Left lung (tissue), 10 donors: ENCODE measurements around the gene ADAMTS12. TPM values are rescaled to one million over a fixed set of nuclear protein-coding genes. Genes with fewer than 3 reads are reported as not detected.

ENCODE experiments used
- ATAC-seq: fragments of 200-7000 bp; cut with Tn5 transposase; one replicate; pipeline ENCODE4 v1.9.1; 2020; ENCODE audit warnings: moderate library complexity
- DNase-seq, 4 donors: peaks; one replicate each; pipeline ENCODE4 v3.0.0-alpha.2; 2013 to 2020
- H3K27ac ChIP-seq, 2 donors: fragments of 200-600 bp; sonication (generic) in 1 of 2; one replicate each; pipeline versions ENCODE4 v1.5.0 to v1.8.0; 2020 to 2021
- H3K27me3 ChIP-seq, 2 donors: fragments of 200-600 bp; sonication (generic) in 1 of 2; one replicate each; pipeline versions ENCODE4 v1.5.0 to v1.8.0; 2020 to 2021
- H3K36me3 ChIP-seq, 2 donors: fragments of 200-600 bp; sonication (generic) in 1 of 2; one replicate each; pipeline versions ENCODE4 v1.5.0 to v1.8.0; 2020 to 2021
- H3K4me1 ChIP-seq, 2 donors: fragments of 200-600 bp; one replicate each; pipeline ENCODE4 v1.8.0; 2021
- H3K4me3 ChIP-seq, 2 donors: fragments of 200-600 bp; sonication (generic) in 1 of 2; one replicate each; pipeline versions ENCODE4 v1.5.0 to v1.8.0; 2020 to 2021; ENCODE audit warnings: mild to moderate bottlenecking in 1 of 2
- H3K9me3 ChIP-seq, 2 donors: fragments of 200-600 bp; sonication (generic) in 1 of 2; one replicate each; pipeline versions ENCODE4 v1.5.0 to v1.8.0; 2020 to 2021
- CTCF ChIP-seq, 2 donors: fragments of 200-600 bp; sonication (generic) in 1 of 2; IDR thresholded peaks; one replicate each; pipeline versions ENCODE4 v1.5.0 to v1.8.0; 2021; ENCODE audit warnings: antibody characterized with exemption in 2 of 2
- intact Hi-C, 2 donors: fragments of 100-400 bp; cut with DNase I; formaldehyde crosslinking; loops; one replicate each; pipeline versions ENCODE4 v1.11.2 to v1.14.2; 2022
- polyA plus RNA-seq, 6 donors: library from polyadenylated mRNA; unstranded; fragments of 120-200 nt; gene quantifications; one replicate each; pipeline ENCODE4 v1.2.1, GENCODE V29; 2013; ENCODE audit not compliant: insufficient read length in 6 of 6
- total RNA-seq, 2 donors: library from RNA; stranded (reverse); fragmentation: NEBNext Ultra II Directional; extraction: Animal tissue kit (Norgen Biotek cat#: 25700); gene quantifications; one replicate each; pipeline ENCODE4 v1.2.1, GENCODE V29; 2021
- donor health status: DM: no; HTN: yes; CAD: no.
- donor health status: DM: no; HTN: no; CAD: no.

Gene ADAMTS12
- total and polyA plus RNA-seq, 8 donors, result 11.6 to 59.1 (median 52.1) TPM

- no peak for TF ChIP-seq CTCF (IDR thresholded peaks at IDR 0.05)
- no peak overlapping the region for H3K27ac ChIP-seq
These were observed 258.1 kb downstream of the ADAMTS12 start for GRCh38 chr5:33633699-33634098.

GRCh38 chr5:33631786-33632185 is 260.0 kb downstream of the ADAMTS12 start:
- ATAC-seq (no peak), DNase-seq (no peak)
- H3K27ac ChIP-seq, result no peak overlapping the region
- no peaks in the 10 kb centered on the region for H3K4me1 ChIP-seq
- no peak for TF ChIP-seq CTCF (IDR thresholded peaks at IDR 0.05)
- H3K4me3 ChIP-seq, result no peak overlapping the region
- no peaks in the 10 kb centered on the region for H3K27me3 ChIP-seq
- no peaks in the 10 kb centered on the region for H3K9me3 ChIP-seq
- intact Hi-C loops, result no loop called here
- H3K36me3 ChIP-seq, result no peaks in the 10 kb centered on the region

More at GRCh38 chr5:33633699-33634098, 258.1 kb downstream of the ADAMTS12 start:
- Histone ChIP-seq H3K27me3 (no peaks in the 10 kb centered on the region), H3K4me1 (no peaks in the 10 kb centered on the region), H3K9me3 (no peaks in the 10 kb centered on the region), H3K36me3 (no peaks in the 10 kb centered on the region), H3K4me3 (no peak overlapping the region)
- ATAC-seq (no peak), DNase-seq (no peak)
- intact Hi-C loops, result no loop called here

- Histone ChIP-seq H3K27ac (no peak overlapping the region), H3K4me3 (no peak overlapping the region), H3K4me1 (no peaks in the 10 kb centered on the region), H3K27me3 (no peaks in the 10 kb centered on the region), H3K9me3 (no peaks in the 10 kb centered on the region), H3K36me3 (no peaks in the 10 kb centered on the region)
- intact Hi-C loops, result no loop called here
- TF ChIP-seq CTCF (IDR thresholded peaks at IDR 0.05), result no peak
- ATAC-seq, result no peak
- no peak for DNase-seq
These were observed 260.7 kb downstream of the ADAMTS12 start for GRCh38 chr5:33631139-33631538.

- intact Hi-C loops, result no loop called here
- H3K27me3 ChIP-seq, result no peaks in the 10 kb centered on the region
- H3K9me3 ChIP-seq, result no peaks in the 10 kb centered on the region
- no peak overlapping the region for H3K4me3 ChIP-seq
- H3K36me3 ChIP-seq, result no peaks in the 10 kb centered on the region
- no peak for DNase-seq
- ATAC-seq, result no peak
- no peak overlapping the region for H3K27ac ChIP-seq
- no peaks in the 10 kb centered on the region for H3K4me1 ChIP-seq
- no peak for TF ChIP-seq CTCF (IDR thresholded peaks at IDR 0.05)
These were observed 261.8 kb downstream of the ADAMTS12 start for GRCh38 chr5:33629999-33630398.

GRCh38 chr5:33628796-33629195 is 263.0 kb downstream of the ADAMTS12 start:
- Histone ChIP-seq H3K4me3 (no peak overlapping the region), H3K27me3 (no peaks in the 10 kb centered on the region), H3K9me3 (no peaks in the 10 kb centered on the region), H3K36me3 (no peaks in the 10 kb centered on the region), H3K27ac (no peak overlapping the region), H3K4me1 (no peaks in the 10 kb centered on the region)
- TF ChIP-seq CTCF (IDR thresholded peaks at IDR 0.05), result no peak
- DNase-seq (no peak), ATAC-seq (no peak)
- intact Hi-C loops, result no loop called here
